GF-D8 (cell line): ENCODE results near the gene HS6ST1.

Experiments used
- DNase-seq: peaks from one replicate; lab custom pipeline; 2025; lab: John Stamatoyannopoulos, UW

HS6ST1 gene

GRCh38 chr2:128235581-128235980, 83.1 kb downstream of the HS6ST1 start:
- no peak for DNase-seq

GRCh38 chr2:128234613-128235012, 84.1 kb downstream of the HS6ST1 start:
- DNase-seq, result no peak

GRCh38 chr2:128233790-128234395, 84.8 kb downstream of the HS6ST1 start:
- no peak for DNase-seq

- peak; percentile 34 for DNase-seq
Measured at GRCh38 chr2:128232965-128233789, 85.5 kb downstream of the HS6ST1 start.

- DNase-seq, result no peak
Measured at GRCh38 chr2:128228894-128229293, 89.8 kb downstream of the HS6ST1 start.

GRCh38 chr2:128227862-128228261, 90.8 kb downstream of the HS6ST1 start:
- no peak for DNase-seq

- no peak for DNase-seq
Measured at GRCh38 chr2:128219891-128220290, 98.8 kb downstream of the HS6ST1 start.

- DNase-seq, result no peak
Measured at GRCh38 chr2:128217671-128218070, 101.0 kb downstream of the HS6ST1 start.

GRCh38 chr2:128215897-128216642, 102.6 kb downstream of the HS6ST1 start:
- peak; percentile 41 for DNase-seq
